ENCODE results near the gene PRPF18. TPM values are rescaled to one million over a fixed set of nuclear protein-coding genes. Genes with fewer than 3 reads are reported as not detected.

The PRPF18 gene
- total RNA-seq, 1 donor from 2014 or later: 25.8 TPM

- DNase-seq (ENCODE audit: extremely low spot score in 2 of 2): no peak
- intact Hi-C loops (cut with DNase I): no loop called here
Observed at GRCh38 chr10:13678101-13678843, 91.5 kb downstream of the PRPF18 start.

More at GRCh38 chr10:13678101-13678843, 91.5 kb downstream of the PRPF18 start:
- no peaks in the 10 kb centered on the region for H3K36me3 ChIP-seq
- no peaks in the 10 kb centered on the region for H3K27me3 ChIP-seq
- no peaks in the 10 kb centered on the region for H3K4me1 ChIP-seq
- H3K27ac ChIP-seq: no peak overlapping the region
- no peak for TF ChIP-seq CTCF (IDR thresholded peaks at IDR 0.05)
- H3K9me3 ChIP-seq: no peaks in the 10 kb centered on the region
- H3K4me3 ChIP-seq: no peak overlapping the region

Other genes with a start within 250 kb of the PRPF18 start
- 26.8 TPM for gene SEPHS1, start 238.7 kb upstream of the PRPF18 start, total RNA-seq
- gene BEND7, start 58.0 kb upstream of the PRPF18 start, total RNA-seq: 16.2 TPM

Data from vagina (tissue), 2 donors.